Spleen (tissue), 7 donors: ENCODE results near the gene GNAI3.
A peak's percentile ranks its signal among the peaks of the same experiment; 100 is the strongest.

ENCODE experiments used
- CTCF ChIP-seq, 11 experiments: fragments of 200-600 bp in 7 of 11; fragments of 450-650 bp in 4 of 11; sonication (generic) in 4 of 11; IDR thresholded peaks in 8 of 11; conservative IDR thresholded peaks in 3 of 11; 1 replicate in 7 of 11; 2 replicates in 4 of 11; pipeline versions ENCODE4 v1.4.0 to v1.8.0; 2016 to 2021; ENCODE audit warnings: antibody characterized with exemption in 11 of 11, inconsistent platforms in 4 of 11, mild to moderate bottlenecking in 1 of 11
- POLR2A ChIP-seq, 3 donors: fragments of 450-650 bp; IDR thresholded peaks; one replicate each; pipeline ENCODE4 v1.5.1; 2017; ENCODE audit warnings: antibody characterized with exemption in 3 of 3, mild to moderate bottlenecking in 1 of 3
- POLR2AphosphoS5 ChIP-seq, 3 donors: sonication (generic); formaldehyde crosslinking; IDR thresholded peaks; one replicate each; pipeline ENCODE4 v1.5.1; 2017; ENCODE audit warnings: antibody characterized with exemption in 3 of 3
- donor health status: DM: no; HTN: no; CAD: no; lungs with moderate emphysema.
- donor health status: DM: no; HTN: no; CAD: no.
- donor health status: DM: no; HTN: no; CAD: no.

- no peak for TF ChIP-seq CTCF (IDR thresholded peaks at IDR 0.05 in 8 of 11, conservative IDR thresholded peaks at IDR 0.05 in 3 of 11)
- TF ChIP-seq POLR2A (IDR thresholded peaks at IDR 0.05): no peak
- TF ChIP-seq POLR2AphosphoS5 (IDR thresholded peaks at IDR 0.05): peak in 2 of 3 donors; percentile 21 to 42
Observed at GRCh38 chr1:109631513-109632505, 83.4 kb downstream of the GNAI3 start.
